Measurements from ENCODE around the gene COX7A2. TPM values are rescaled to one million over a fixed set of nuclear protein-coding genes. Genes with fewer than 3 reads are reported as not detected.

Gene COX7A2
- total RNA-seq, 1 donor, result 197 TPM

- TF ChIP-seq, protein P1, sequence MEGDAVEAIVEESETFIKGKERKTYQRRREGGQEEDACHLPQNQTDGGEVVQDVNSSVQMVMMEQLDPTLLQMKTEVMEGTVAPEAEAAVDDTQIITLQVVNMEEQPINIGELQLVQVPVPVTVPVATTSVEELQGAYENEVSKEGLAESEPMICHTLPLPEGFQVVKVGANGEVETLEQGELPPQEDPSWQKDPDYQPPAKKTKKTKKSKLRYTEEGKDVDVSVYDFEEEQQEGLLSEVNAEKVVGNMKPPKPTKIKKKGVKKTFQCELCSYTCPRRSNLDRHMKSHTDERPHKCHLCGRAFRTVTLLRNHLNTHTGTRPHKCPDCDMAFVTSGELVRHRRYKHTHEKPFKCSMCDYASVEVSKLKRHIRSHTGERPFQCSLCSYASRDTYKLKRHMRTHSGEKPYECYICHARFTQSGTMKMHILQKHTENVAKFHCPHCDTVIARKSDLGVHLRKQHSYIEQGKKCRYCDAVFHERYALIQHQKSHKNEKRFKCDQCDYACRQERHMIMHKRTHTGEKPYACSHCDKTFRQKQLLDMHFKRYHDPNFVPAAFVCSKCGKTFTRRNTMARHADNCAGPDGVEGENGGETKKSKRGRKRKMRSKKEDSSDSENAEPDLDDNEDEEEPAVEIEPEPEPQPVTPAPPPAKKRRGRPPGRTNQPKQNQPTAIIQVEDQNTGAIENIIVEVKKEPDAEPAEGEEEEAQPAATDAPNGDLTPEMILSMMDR (IDR thresholded peaks at IDR 0.05; ENCODE audit: insufficient read depth, low read length), result no peak
- no peak for DNase-seq (ENCODE audit: low read depth)
- H3K4me3 ChIP-seq (ENCODE audit: low read depth, low read length), result no peak overlapping the region
Measured at GRCh38 chr6:75188221-75188925, 55.2 kb downstream of the COX7A2 start.

Other genes with a start within 250 kb of the COX7A2 start
- gene COL12A1, start 37.7 kb downstream of the COX7A2 start, total RNA-seq (ENCODE audit: low replicate concordance), result 139 and 342 TPM in 2 replicates
- gene TMEM30A, start 41.0 kb upstream of the COX7A2 start, total RNA-seq (ENCODE audit: low replicate concordance), result 93.9 and 136 TPM in 2 replicates
- 0.45 and 5.5 TPM in 2 replicates for gene FILIP1, start 250.0 kb upstream of the COX7A2 start, total RNA-seq (ENCODE audit: low replicate concordance)

Measured in fibroblast of the aortic adventitia (primary cell).